PC-9 (cell line): ENCODE results near the gene TCHHL1. TPM values are rescaled to one million over a fixed set of nuclear protein-coding genes. Genes with fewer than 3 reads are reported as not detected.

ENCODE experiments used
- BruUV-seq: library from RNA; stranded (reverse); fragments of 400-500 nt; replicated peaks from 2 replicates; lab custom pipeline; 2021; lab: Mats Ljungman, UMichigan
- CTCF ChIA-PET: fragments of 300-600 bp; sonication (Branson Sonifier 250); formaldehyde crosslinking; loops from one replicate; lab custom pipeline; 2022; ENCODE audit warnings: antibody characterized with exemption; lab: Charles Lee
- POLR2A ChIA-PET: fragments of 300-600 bp; sonication (Branson Sonifier 250); formaldehyde crosslinking; loops from one replicate; lab custom pipeline; 2022; ENCODE audit warnings: antibody characterized with exemption; ENCODE audit not compliant: unreplicated experiment; lab: Charles Lee
- DNase-seq, 2 experiments: peaks; one replicate each; pipeline versions ENCODE4 v3.0.0 to v3.0.0-alpha.2; 2015 to 2022; ENCODE audit warnings: mixed read lengths in 1 of 2
- H2AFZ ChIP-seq: fragments of 200-600 bp; sonication (generic); 2 replicates; pipeline ENCODE4 v1.8.1; 2017; ENCODE audit warnings: antibody characterized with exemption
- H3F3A ChIP-seq: fragments of 200-600 bp; sonication (generic); 2 replicates; pipeline ENCODE4 v1.8.1; 2017; ENCODE audit warnings: antibody characterized with exemption, mild to moderate bottlenecking, low read depth; ENCODE audit not compliant: insufficient read depth
- H3K27ac ChIP-seq: fragments of 200-600 bp; sonication (generic); 2 replicates; pipeline ENCODE4 v1.6.1; 2016; ENCODE audit warnings: mixed run types
- H3K27me3 ChIP-seq: fragments of 200-600 bp; sonication (generic); 2 replicates; pipeline ENCODE4 v1.6.1; 2016; ENCODE audit warnings: low read depth, mixed run types; ENCODE audit not compliant: insufficient read depth
- H3K36me3 ChIP-seq: fragments of 200-600 bp; sonication (generic); 2 replicates; pipeline ENCODE4 v1.6.1; 2016; ENCODE audit warnings: low read depth, mixed run types
- H3K4me1 ChIP-seq: fragments of 200-600 bp; sonication (generic); replicated peaks from 2 replicates; pipeline ENCODE4 v1.6.1; 2016; ENCODE audit warnings: mixed run types; ENCODE audit not compliant: insufficient read depth
- H3K4me2 ChIP-seq: fragments of 200-600 bp; sonication (generic); 2 replicates; pipeline ENCODE4 v1.6.1; 2017; ENCODE audit warnings: mixed run types
- H3K4me3 ChIP-seq: fragments of 200-600 bp; sonication (generic); 2 replicates; pipeline ENCODE4 v1.6.1; 2016; ENCODE audit warnings: mixed run types
- H3K79me2 ChIP-seq: fragments of 200-600 bp; sonication (generic); 2 replicates; pipeline ENCODE4 v1.6.1; 2017; ENCODE audit warnings: low read depth, mixed run types
- H3K9me2 ChIP-seq: fragments of 200-600 bp; sonication (generic); 2 replicates; pipeline ENCODE4 v1.8.1; 2017; ENCODE audit warnings: mild to moderate bottlenecking; ENCODE audit not compliant: insufficient read depth
- H3K9me3 ChIP-seq: fragments of 200-600 bp; sonication (generic); 2 replicates; pipeline ENCODE4 v1.8.1; 2016; ENCODE audit warnings: low read depth; ENCODE audit not compliant: insufficient read depth
- H4K20me1 ChIP-seq: fragments of 200-600 bp; sonication (generic); 2 replicates; pipeline ENCODE4 v1.8.1; 2017; ENCODE audit not compliant: insufficient read depth
- CTCF ChIP-seq: fragments of 200-600 bp; sonication (generic); conservative IDR thresholded peaks from 2 replicates; pipeline ENCODE4 v1.6.1; 2017; ENCODE audit warnings: mixed run types, antibody characterized with exemption, mild to moderate bottlenecking, moderate library complexity
- EZH2 ChIP-seq: fragments of 200-600 bp; sonication (generic); IDR thresholded peaks from 2 replicates; pipeline ENCODE4 v1.8.0; 2017; ENCODE audit warnings: antibody characterized with exemption, low read depth
- intact Hi-C: fragments of 100-400 bp; cut with micrococcal nuclease; formaldehyde crosslinking; loops from one replicate; pipeline ENCODE4 v1.10.0; 2022; ENCODE audit not compliant: unreplicated experiment
- total RNA-seq: library from RNA; stranded (reverse); gene quantifications from 2 replicates; pipeline ENCODE4 v1.2.3, GENCODE V29; 2021

Gene TCHHL1
- total RNA-seq, 1 experiment from 2014 or later, result not detected

DNA sequence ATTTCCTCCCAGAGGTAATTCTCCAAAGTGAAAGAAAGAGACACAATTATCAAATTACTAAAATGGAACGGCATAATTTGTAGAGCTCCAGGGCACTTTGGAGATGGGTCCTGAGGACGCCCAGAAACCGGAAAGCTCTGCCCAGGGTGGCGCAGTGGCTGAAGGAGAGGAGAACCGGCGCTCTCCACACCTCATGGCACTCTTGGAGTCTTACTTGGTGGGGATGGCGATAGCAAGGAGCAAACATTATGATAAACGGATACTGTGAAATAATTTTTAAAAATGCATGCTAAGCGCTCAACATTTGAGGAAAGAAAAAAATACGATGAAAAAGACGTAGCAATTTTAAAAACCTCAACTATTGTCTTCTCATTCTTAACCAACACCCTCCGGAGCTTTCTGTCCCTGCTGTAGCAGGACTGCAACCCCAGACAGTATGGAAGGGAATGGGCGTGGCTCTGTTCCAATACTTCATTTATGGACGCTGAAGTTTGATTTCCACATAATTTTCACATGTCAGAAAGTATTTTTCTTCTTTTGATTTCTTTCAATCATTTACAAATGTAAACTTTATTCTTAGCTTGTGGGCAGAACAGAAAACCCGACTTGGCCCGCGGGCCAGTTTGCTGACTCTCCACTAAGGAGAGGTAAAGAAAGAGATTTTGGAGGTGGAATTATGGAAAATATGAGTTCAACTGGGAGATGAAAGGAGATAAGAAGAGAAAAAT lies 53.2 kb downstream of the TCHHL1 start:
- H4K20me1 ChIP-seq, result peaks cover 13% of the 10 kb centered on the region
- H3K9me2 ChIP-seq, result no peaks in the 10 kb centered on the region
- H3K27me3 ChIP-seq, result no peaks in the 10 kb centered on the region
- H3K4me2 ChIP-seq, result peak overlapping the region; percentile 90
- peak overlapping the region; percentile 97 for H3K27ac ChIP-seq
- intact Hi-C loops, result loop anchor here (1.0 to 10.0 kb wide), 3 partner anchors 13 to 841 kb away; partner anchors contain the start of genes PIP5K1A and VPS72
- peak overlapping the region; percentile 89 for H3K4me3 ChIP-seq
- H3K9me3 ChIP-seq, result no peaks in the 10 kb centered on the region; the same call in 1 of the 2 replicates
- H3K4me1 ChIP-seq, result peaks cover 65% of the 10 kb centered on the region
- H3F3A ChIP-seq, result peaks cover 56% of the 10 kb centered on the region
- peaks cover 57% of the 10 kb centered on the region for H3K79me2 ChIP-seq
- BruUV-seq, result TSS peak; percentile 95
- ChIA-PET CTCF (interaction anchor here (0.8 kb wide), 1 partner anchor 423 kb away, joined by 7 read pairs; no protein-coding TSS in a partner anchor), POLR2A (interaction anchor here (0.6 to 3.6 kb wide), 8 partner anchors 12 to 878 kb away, joined by 3 to 63 read pairs (median 8); no protein-coding TSS in a partner anchor)
- H3K36me3 ChIP-seq, result peaks cover 46% of the 10 kb centered on the region
- TF ChIP-seq EZH2, result no peak
- no peak for TF ChIP-seq CTCF
- DNase-seq, result no peak
- no peak overlapping the region for H2AFZ ChIP-seq

DNA sequence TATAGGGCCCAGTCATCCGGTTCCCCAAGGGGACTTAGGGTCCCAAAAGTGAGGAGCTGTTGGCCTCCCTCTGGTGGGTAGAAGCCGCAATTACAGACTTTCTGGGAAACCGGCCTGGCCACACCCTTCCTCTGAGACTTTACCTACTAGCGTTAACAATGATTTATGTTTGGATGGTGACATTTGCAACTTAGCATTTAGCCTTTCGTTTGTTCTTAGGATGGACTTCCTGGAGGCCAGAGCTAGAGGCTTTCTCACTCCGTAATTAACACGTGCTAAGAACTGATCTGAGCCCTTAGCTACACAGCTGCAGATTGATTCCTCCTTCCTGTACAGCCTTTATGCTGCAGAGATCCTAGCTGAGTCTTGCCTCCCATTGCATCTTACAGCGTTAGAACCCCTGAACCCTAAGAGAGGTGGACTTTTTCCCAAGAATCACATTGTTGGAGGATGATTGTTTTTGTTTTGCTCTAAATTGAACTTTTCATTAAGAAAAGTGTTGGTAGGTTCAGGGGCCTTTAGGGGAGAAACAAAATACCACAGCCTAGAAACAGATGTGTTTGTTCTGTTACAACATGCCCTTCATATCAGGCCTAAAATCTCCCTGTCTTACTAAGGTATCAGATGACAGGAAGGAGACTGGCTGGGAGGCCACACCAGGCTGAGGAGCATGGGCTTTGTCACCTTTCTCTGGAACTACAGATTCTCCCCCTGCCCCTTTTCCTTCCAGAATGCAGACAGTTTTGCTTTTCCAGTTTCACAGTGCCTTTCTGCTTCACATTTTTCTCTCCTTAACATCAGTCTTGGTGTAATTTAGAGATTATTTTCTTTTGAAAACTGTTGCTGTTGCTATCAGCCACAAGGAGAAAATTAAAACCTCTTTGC lies 54.0 kb downstream of the TCHHL1 start:
- peaks cover 57% of the 10 kb centered on the region for H3K79me2 ChIP-seq
- no peaks in the 10 kb centered on the region for H3K9me2 ChIP-seq
- peak; percentile 94 for TF ChIP-seq CTCF
- no peak for TF ChIP-seq EZH2
- peak; percentile 78 to 90 for DNase-seq
- no peaks in the 10 kb centered on the region for H3K27me3 ChIP-seq
- intact Hi-C loops, result loop anchor here (1.0 to 10.0 kb wide), 6 partner anchors 11 to 840 kb away; partner anchors contain the start of genes PIP5K1A and VPS72
- H3K27ac ChIP-seq, result peak overlapping the region; percentile 97
- peaks cover 66% of the 10 kb centered on the region for H3K4me1 ChIP-seq
- H3K4me3 ChIP-seq, result peak overlapping the region; percentile 89
- H3K4me2 ChIP-seq, result peak overlapping the region; percentile 90
- CTCF ChIA-PET, result interaction anchor here (0.5 to 1.3 kb wide), 4 partner anchors 12 to 424 kb away, joined by 3 to 9 read pairs (median 6); no protein-coding TSS in a partner anchor
- POLR2A ChIA-PET, result interaction anchor here (0.6 to 3.6 kb wide), 14 partner anchors 13 to 195 kb away, joined by 3 to 63 read pairs (median 6); no protein-coding TSS in a partner anchor
- H2AFZ ChIP-seq, result no peak overlapping the region
- H3F3A ChIP-seq, result peaks cover 64% of the 10 kb centered on the region
- no peaks in the 10 kb centered on the region; the same call in 1 of the 2 replicates for H3K9me3 ChIP-seq
- peaks cover 50% of the 10 kb centered on the region for H3K36me3 ChIP-seq
- BruUV-seq, result no TSS peak
- H4K20me1 ChIP-seq, result peaks cover 13% of the 10 kb centered on the region

DNA sequence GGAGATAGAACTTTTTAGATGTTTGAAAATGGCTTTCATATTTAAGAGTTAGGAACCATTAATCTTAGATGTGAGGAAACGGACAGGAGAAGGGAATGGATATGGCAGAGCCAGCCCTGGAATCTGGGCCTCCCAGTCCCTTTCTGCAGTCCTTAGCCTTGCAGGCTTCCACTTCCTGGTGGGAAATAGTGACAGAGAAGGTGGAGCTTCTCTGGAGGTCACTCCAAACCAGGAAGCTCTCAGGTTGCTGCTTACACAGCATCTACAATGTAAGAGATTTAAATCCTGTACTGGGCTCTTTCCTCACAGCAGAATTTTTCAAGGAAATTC lies 54.6 kb downstream of the TCHHL1 start:
- ChIA-PET POLR2A (interaction anchor here (0.5 to 3.6 kb wide), 13 partner anchors 13 to 109 kb away, joined by 3 to 63 read pairs (median 5); no protein-coding TSS in a partner anchor), CTCF (interaction anchor here (1.2 to 1.3 kb wide), 3 partner anchors 32 to 108 kb away, joined by 3 to 9 read pairs (median 5); no protein-coding TSS in a partner anchor)
- H3K9me3 ChIP-seq, result no peaks in the 10 kb centered on the region; the same call in 1 of the 2 replicates
- H3K27me3 ChIP-seq, result no peaks in the 10 kb centered on the region
- intact Hi-C loops, result loop anchor here (1.0 to 10.0 kb wide), 5 partner anchors 10 to 839 kb away; partner anchors contain the start of genes PIP5K1A and VPS72
- peak overlapping the region; percentile 97 for H3K27ac ChIP-seq
- H3K4me3 ChIP-seq, result peak overlapping the region; percentile 89
- peaks cover 50% of the 10 kb centered on the region for H3K36me3 ChIP-seq
- no peaks in the 10 kb centered on the region for H3K9me2 ChIP-seq
- peaks cover 13% of the 10 kb centered on the region for H4K20me1 ChIP-seq
- peaks cover 57% of the 10 kb centered on the region for H3K79me2 ChIP-seq
- TF ChIP-seq CTCF, result no peak
- no peak for TF ChIP-seq EZH2
- no peak overlapping the region for H2AFZ ChIP-seq
- peaks cover 70% of the 10 kb centered on the region for H3F3A ChIP-seq
- H3K4me1 ChIP-seq, result peaks cover 67% of the 10 kb centered on the region
- no TSS peak for BruUV-seq
- peak overlapping the region; percentile 90 for H3K4me2 ChIP-seq
- no peak for DNase-seq
